ENCODE measurements around the gene KLK12. TPM values are rescaled to one million over a fixed set of nuclear protein-coding genes. Genes with fewer than 3 reads are reported as not detected.

The KLK12 gene
- total RNA-seq, 3 donors from 2014 or later = not detected

DNA sequence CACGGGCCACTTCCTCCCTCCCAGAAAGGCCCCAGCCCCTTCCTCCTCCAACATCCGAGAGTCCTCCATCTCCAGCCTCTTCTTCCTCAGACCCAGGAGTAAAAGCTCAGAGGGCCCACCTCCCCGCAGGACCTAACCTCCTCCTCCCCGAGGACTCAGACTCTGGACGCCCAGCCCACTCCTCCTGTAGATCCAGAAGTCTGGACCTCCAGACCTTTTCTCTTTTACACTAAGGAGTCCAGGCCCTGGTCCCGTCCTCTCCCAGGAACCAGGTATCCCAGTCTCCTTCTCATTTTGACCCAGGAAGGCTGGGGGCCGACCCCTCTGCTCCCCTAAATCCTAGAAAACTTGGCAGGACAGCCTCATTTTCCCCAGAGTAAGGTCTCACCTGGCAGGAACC, 31.5 kb downstream of the KLK12 start:
- intact Hi-C loops (cut with DNase I; ENCODE audit: low total_unique reads) = no loop called here
- TF ChIP-seq, protein P1, sequence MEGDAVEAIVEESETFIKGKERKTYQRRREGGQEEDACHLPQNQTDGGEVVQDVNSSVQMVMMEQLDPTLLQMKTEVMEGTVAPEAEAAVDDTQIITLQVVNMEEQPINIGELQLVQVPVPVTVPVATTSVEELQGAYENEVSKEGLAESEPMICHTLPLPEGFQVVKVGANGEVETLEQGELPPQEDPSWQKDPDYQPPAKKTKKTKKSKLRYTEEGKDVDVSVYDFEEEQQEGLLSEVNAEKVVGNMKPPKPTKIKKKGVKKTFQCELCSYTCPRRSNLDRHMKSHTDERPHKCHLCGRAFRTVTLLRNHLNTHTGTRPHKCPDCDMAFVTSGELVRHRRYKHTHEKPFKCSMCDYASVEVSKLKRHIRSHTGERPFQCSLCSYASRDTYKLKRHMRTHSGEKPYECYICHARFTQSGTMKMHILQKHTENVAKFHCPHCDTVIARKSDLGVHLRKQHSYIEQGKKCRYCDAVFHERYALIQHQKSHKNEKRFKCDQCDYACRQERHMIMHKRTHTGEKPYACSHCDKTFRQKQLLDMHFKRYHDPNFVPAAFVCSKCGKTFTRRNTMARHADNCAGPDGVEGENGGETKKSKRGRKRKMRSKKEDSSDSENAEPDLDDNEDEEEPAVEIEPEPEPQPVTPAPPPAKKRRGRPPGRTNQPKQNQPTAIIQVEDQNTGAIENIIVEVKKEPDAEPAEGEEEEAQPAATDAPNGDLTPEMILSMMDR (IDR thresholded peaks at IDR 0.05) = no peak
- TF ChIP-seq POLR2A (IDR thresholded peaks at IDR 0.05) (no peak), POLR2AphosphoS5 (IDR thresholded peaks at IDR 0.05) (no peak)
- Histone ChIP-seq H3K36me3 (no peaks in the 10 kb centered on the region), H3K9me3 (no peaks in the 10 kb centered on the region), H3K4me1 (peaks cover 0 to 3% of the 10 kb centered on the region in 2 donors), H3K4me3 (no peak overlapping the region), H3K27me3 (peaks cover 0 to 12% of the 10 kb centered on the region in 2 donors), H3K27ac (peak overlapping the region in 1 of 2 donors; percentile 87)
- no peak for DNase-seq (ENCODE audit: low spot score in 2 of 2)

GRCh38 chr19:51002542-51003311, 32.1 kb downstream of the KLK12 start:
- intact Hi-C loops (cut with DNase I; ENCODE audit: low total_unique reads) = no loop called here
- H3K36me3 ChIP-seq = no peaks in the 10 kb centered on the region
- TF ChIP-seq POLR2A (IDR thresholded peaks at IDR 0.05) = no peak
- TF ChIP-seq, protein P1 (IDR thresholded peaks at IDR 0.05) = no peak
- TF ChIP-seq POLR2AphosphoS5 (IDR thresholded peaks at IDR 0.05) = peak in 1 of 3 donors; percentile 77
- peak overlapping the region; percentile 71 to 87 for H3K27ac ChIP-seq
- peaks cover 0 to 12% of the 10 kb centered on the region in 2 donors for H3K27me3 ChIP-seq
- peaks cover 0 to 3% of the 10 kb centered on the region in 2 donors for H3K4me1 ChIP-seq
- peak overlapping the region in 2 of 3 donors; percentile 52 to 63 for H3K4me3 ChIP-seq
- peak in 1 of 2 donors; percentile 92 for DNase-seq (ENCODE audit: low spot score in 2 of 2)
- H3K9me3 ChIP-seq = no peaks in the 10 kb centered on the region

- Histone ChIP-seq H3K9me3 (no peaks in the 10 kb centered on the region), H3K27ac (peak overlapping the region; percentile 71 to 87), H3K4me1 (peaks cover 0 to 3% of the 10 kb centered on the region in 2 donors), H3K4me3 (peak overlapping the region in 2 of 3 donors; percentile 52 to 63), H3K36me3 (no peaks in the 10 kb centered on the region), H3K27me3 (peaks cover 0 to 12% of the 10 kb centered on the region in 2 donors)
- intact Hi-C loops (cut with DNase I; ENCODE audit: low total_unique reads) = no loop called here
- no peak for DNase-seq (ENCODE audit: low spot score in 2 of 2)
- TF ChIP-seq, protein P1 (IDR thresholded peaks at IDR 0.05) = no peak
- no peak for TF ChIP-seq POLR2A (IDR thresholded peaks at IDR 0.05)
Measured at GRCh38 chr19:51002089-51002532, 32.7 kb downstream of the KLK12 start.

- Histone ChIP-seq H3K4me3 (peak within 1 kb of the TSS in 2 of 3 donors; percentile 52 to 63), H3K36me3 (no peaks in the 10 kb centered on the region), H3K27me3 (peaks cover 0 to 12% of the 10 kb centered on the region in 2 donors), H3K9me3 (no peaks in the 10 kb centered on the region), H3K27ac (peak within 1 kb of the TSS; percentile 71 to 87), H3K4me1 (peaks cover 0 to 3% of the 10 kb centered on the region in 2 donors)
- intact Hi-C loops (cut with DNase I; ENCODE audit: low total_unique reads) = no loop called here
- TF ChIP-seq POLR2A (IDR thresholded peaks at IDR 0.05) (no peak), POLR2AphosphoS5 (IDR thresholded peaks at IDR 0.05) (no peak)
- TF ChIP-seq, protein P1 (IDR thresholded peaks at IDR 0.05) = no peak
- DNase-seq (ENCODE audit: low spot score in 2 of 2) = peak in 1 of 2 donors; percentile 60
Measured at GRCh38 chr19:51001515-51001914, 33.3 kb downstream of the KLK12 start, which contains the start of gene KLK8. Gene KLK8 (minus strand): TSS chr19:51001604. CDS start chr19:51001167, 437 bp downstream.

GRCh38 chr19:51000981-51001380, 33.8 kb downstream of the KLK12 start:
- peak overlapping the region in 2 of 3 donors; percentile 52 to 63 for H3K4me3 ChIP-seq
- no peaks in the 10 kb centered on the region for H3K36me3 ChIP-seq
- intact Hi-C loops (cut with DNase I; ENCODE audit: low total_unique reads) = no loop called here
- H3K4me1 ChIP-seq = peaks cover 0 to 3% of the 10 kb centered on the region in 2 donors
- H3K27ac ChIP-seq = peak overlapping the region; percentile 71 to 87
- H3K9me3 ChIP-seq = no peaks in the 10 kb centered on the region
- TF ChIP-seq, protein P1 (IDR thresholded peaks at IDR 0.05) = no peak
- no peak for TF ChIP-seq POLR2AphosphoS5 (IDR thresholded peaks at IDR 0.05)
- no peak for TF ChIP-seq POLR2A (IDR thresholded peaks at IDR 0.05)
- peaks cover 0 to 12% of the 10 kb centered on the region in 2 donors for H3K27me3 ChIP-seq
- peak in 1 of 2 donors; percentile 70 for DNase-seq (ENCODE audit: low spot score in 2 of 2)
